ENCODE results near the gene PIM2. TPM values are rescaled to one million over a fixed set of nuclear protein-coding genes. Genes with fewer than 3 reads are reported as not detected.

The PIM2 gene
- total and polyA plus RNA-seq, 2 donors from 2014 or later: 8.7 to 29.6 TPM

- no peak for FAIRE-seq
- intact Hi-C loops (cut with DNase I): no loop called here
- no peak overlapping the region for H3K9ac ChIP-seq (ENCODE audit: low read length in 3 of 3)
- peak in 1 of 5 donors; percentile 90 for DNase-seq
- H3K9me3 ChIP-seq (ENCODE audit: control insufficient read depth in 2 of 3, insufficient read depth in 1 of 3, low read length in 3 of 3): no peaks in the 10 kb centered on the region
- no peak overlapping the region for H3K4me3 ChIP-seq (ENCODE audit: low read length in 3 of 3)
- H3K27ac ChIP-seq (ENCODE audit: low read depth in 2 of 2, low read length in 2 of 2): peak overlapping the region in 1 of 2 donors; percentile 37
- TF ChIP-seq CTCF (IDR thresholded peaks at IDR 0.05; ENCODE audit: borderline replicate concordance, extremely low read depth, insufficient read depth): no peak
- peaks cover 0 to 29% (median 2%) of the 10 kb centered on the region in 3 donors for H3K36me3 ChIP-seq (ENCODE audit: control insufficient read depth in 2 of 3, insufficient read depth in 3 of 3, low read length in 3 of 3)
- H3K27me3 ChIP-seq (ENCODE audit: control insufficient read depth, insufficient read depth, low read length): no peaks in the 10 kb centered on the region
- H3K4me1 ChIP-seq (ENCODE audit: control insufficient read depth in 2 of 3, insufficient read depth in 2 of 3, low read depth in 1 of 3, low read length in 3 of 3): peaks cover 0 to 12% (median 0%) of the 10 kb centered on the region in 3 donors
Observed at GRCh38 chrX:48937054-48937907, 18.5 kb upstream of the PIM2 start.

GRCh38 chrX:48936429-48937053 lies 17.7 kb upstream of the PIM2 start:
- H3K27me3 ChIP-seq (ENCODE audit: control insufficient read depth, insufficient read depth, low read length): no peaks in the 10 kb centered on the region
- no peak overlapping the region for H3K9ac ChIP-seq (ENCODE audit: low read length in 3 of 3)
- peaks cover 0 to 29% (median 2%) of the 10 kb centered on the region in 3 donors for H3K36me3 ChIP-seq (ENCODE audit: control insufficient read depth in 2 of 3, insufficient read depth in 3 of 3, low read length in 3 of 3)
- H3K9me3 ChIP-seq (ENCODE audit: control insufficient read depth in 2 of 3, insufficient read depth in 1 of 3, low read length in 3 of 3): no peaks in the 10 kb centered on the region
- FAIRE-seq: no peak
- DNase-seq: no peak
- H3K27ac ChIP-seq (ENCODE audit: low read depth in 2 of 2, low read length in 2 of 2): no peak overlapping the region
- intact Hi-C loops (cut with DNase I): no loop called here
- TF ChIP-seq CTCF (IDR thresholded peaks at IDR 0.05; ENCODE audit: borderline replicate concordance, extremely low read depth, insufficient read depth): no peak
- H3K4me3 ChIP-seq (ENCODE audit: low read length in 3 of 3): no peak overlapping the region
- H3K4me1 ChIP-seq (ENCODE audit: control insufficient read depth in 2 of 3, insufficient read depth in 2 of 3, low read depth in 1 of 3, low read length in 3 of 3): peaks cover 0 to 9% (median 0%) of the 10 kb centered on the region in 3 donors

GRCh38 chrX:48935301-48935670 lies 16.5 kb upstream of the PIM2 start:
- Histone ChIP-seq H3K27ac (ENCODE audit: low read depth in 2 of 2, low read length in 2 of 2) (no peak overlapping the region), H3K4me3 (ENCODE audit: low read length in 3 of 3) (no peak overlapping the region), H3K9me3 (ENCODE audit: control insufficient read depth in 2 of 3, insufficient read depth in 1 of 3, low read length in 3 of 3) (no peaks in the 10 kb centered on the region), H3K27me3 (ENCODE audit: control insufficient read depth, insufficient read depth, low read length) (no peaks in the 10 kb centered on the region), H3K9ac (ENCODE audit: low read length in 3 of 3) (no peak overlapping the region), H3K4me1 (ENCODE audit: control insufficient read depth in 2 of 3, insufficient read depth in 2 of 3, low read depth in 1 of 3, low read length in 3 of 3) (peaks cover 0 to 3% (median 0%) of the 10 kb centered on the region in 3 donors), H3K36me3 (ENCODE audit: control insufficient read depth in 2 of 3, insufficient read depth in 3 of 3, low read length in 3 of 3) (peaks cover 2 to 26% (median 2%) of the 10 kb centered on the region in 3 donors)
- TF ChIP-seq CTCF (IDR thresholded peaks at IDR 0.05; ENCODE audit: borderline replicate concordance, extremely low read depth, insufficient read depth): no peak
- intact Hi-C loops (cut with DNase I): no loop called here
- FAIRE-seq: no peak
- DNase-seq: no peak
